Heart right ventricle (tissue), 16 donors: Measurements from ENCODE around the gene POLR3K. TPM values are rescaled to one million over a fixed set of nuclear protein-coding genes. Genes with fewer than 3 reads are reported as not detected.
"Not testable (repeated sequence)": the region's sequence is repeated elsewhere in the genome, so short reads cannot be mapped to it uniquely, and the experiment has no call there.

Experiments used
- ATAC-seq, 8 donors: fragments of 200-7000 bp; cut with Tn5 transposase; one replicate each; pipeline ENCODE4 v1.9.1; 2020; ENCODE audit warnings: mild to moderate bottlenecking in 8 of 8, moderate library complexity in 8 of 8, moderate number of reproducible peaks in 1 of 8
- DNase-seq, 2 donors: peaks; one replicate each; pipeline ENCODE4 v3.0.0-alpha.2; 2020
- H3K27ac ChIP-seq, 10 donors: fragments of 200-600 bp; sonication (generic) in 2 of 10; one replicate each; pipeline versions ENCODE4 v1.5.0 to v1.8.0; 2020 to 2022; ENCODE audit warnings: mild to moderate bottlenecking in 3 of 10
- H3K27me3 ChIP-seq, 7 donors: fragments of 200-600 bp; one replicate each; pipeline ENCODE4 v1.8.0; 2021 to 2022; ENCODE audit warnings: mild to moderate bottlenecking in 2 of 7
- H3K36me3 ChIP-seq, 9 donors: fragments of 200-600 bp; sonication (generic) in 1 of 9; one replicate each; pipeline versions ENCODE4 v1.5.0 to v1.8.0; 2020 to 2022; ENCODE audit warnings: mild to moderate bottlenecking in 2 of 9
- H3K4me1 ChIP-seq, 9 donors: fragments of 200-600 bp; sonication (generic) in 1 of 9; one replicate each; pipeline versions ENCODE4 v1.5.0 to v1.8.0; 2020 to 2022; ENCODE audit warnings: mild to moderate bottlenecking in 4 of 9
- H3K4me3 ChIP-seq, 10 donors: fragments of 200-600 bp; sonication (generic) in 2 of 10; one replicate each; pipeline versions ENCODE4 v1.5.0 to v1.8.0; 2020 to 2022; ENCODE audit warnings: mild to moderate bottlenecking in 7 of 10, moderate library complexity in 2 of 10
- H3K9me3 ChIP-seq, 11 donors: fragments of 200-600 bp in 10 of 11; sonication (generic) in 2 of 11; one replicate each; pipeline versions ENCODE4 v1.5.0 to v1.8.0; 2013 to 2022; ENCODE audit warnings: mild to moderate bottlenecking in 2 of 11, control low read depth in 1 of 11, moderate library complexity in 1 of 11
- CTCF ChIP-seq, 9 donors: fragments of 200-600 bp; sonication (generic) in 2 of 9; IDR thresholded peaks; one replicate each; pipeline versions ENCODE4 v1.5.0 to v1.8.0; 2021 to 2022; ENCODE audit warnings: antibody characterized with exemption in 9 of 9, mild to moderate bottlenecking in 5 of 9, moderate library complexity in 1 of 9
- WGBS, 2 donors: extraction: QIAGEN DNeasy Blood & Tissue Kit; methylation state at CpG; one replicate each; pipeline ENCODE4 v1.1.7; 2013; ENCODE audit warnings: inconsistent platforms in 1 of 2; 5-methylcytosine and 5-hydroxymethylcytosine counted together
- intact Hi-C, 10 donors: fragments of 100-400 bp; cut with DNase I; formaldehyde crosslinking; loops; one replicate each; pipeline versions ENCODE4 v1.11.1 to v1.14.2; 2022
- microRNA-seq, 2 donors: library from miRNA; unstranded; fragments of <30 nt; microRNA quantifications; one replicate each; pipeline ENCODE4 v1.2.0, GENCODE V29; 2021
- polyA plus RNA-seq, 2 donors: library from polyadenylated mRNA; stranded (reverse); fragments of 200-250 nt; gene quantifications; one replicate each; pipeline ENCODE4 v1.2.3, GENCODE V29; 2013
- total RNA-seq, 10 donors: library from RNA; stranded (reverse); fragmentation: NEBNext Ultra II Directional in 3 of 10; extraction: Animal tissue kit (Norgen Biotek cat#: 25700) in 3 of 10; gene quantifications; one replicate each; pipeline versions ENCODE4 v1.2.1 to v1.2.4, GENCODE V29; 2021 to 2023
- donor health status: Arrhythmogenic right ventricular cardiomyopathy.
- donor health status: ischemic (EF 13 %, LVEDD 7.1; RV severe dilation, severe dysfunction).
- donor health status: healthy with polysubstance abuse.
- donor health status: DM: no; HTN: yes; CAD: no.
- donor health status: DM: no; HTN: no; CAD: no.
- donor health status: ischemic (EF 25% LVEDD 6.9; RV normal size, moderate dysfunction).
- donor health status: ischemic (EF 25% LVEDD 5.7; RV mildly dilated, moderate dysfunction).
- donor health status: healthy.
- donor health status: DM: yes; HTN: yes; CAD: no.
- donor health status: Ischemic cardiomyopathy.
- donor health status: ischemic (EF 35%, LVEDD 5.7; RV mildly dilated, moderate dysfunction).
- donor health status: nonischemic (EF 11% LVEDD 7.7; RV severe dilation, severe dysfunction).
- donor health status: DM: yes; HTN: yes; CAD: no.
- donor health status: PGD.
- donor health status: ischemic (EF 29% LVEDD 5.4; RV normal size, mild dysfunction).
- donor health status: nonischemic (EF 23%, LVEDD 6.1; RV moderate dilation, normal function).

The POLR3K gene
- total and polyA plus RNA-seq, 12 donors = 6.7 to 19.2 (median 10.5) TPM

- peak; percentile 96 to 97 for DNase-seq
- peak in 2 of 8 donors; percentile 8 to 46 for ATAC-seq
- H3K4me3 ChIP-seq, H3K27me3 ChIP-seq, H3K36me3 ChIP-seq, H3K27ac ChIP-seq, H3K9me3 ChIP-seq, intact Hi-C loops, H3K4me1 ChIP-seq: not testable (repeated sequence)
- peak in 8 of 9 donors; percentile 32 to 51 (median 37) for TF ChIP-seq CTCF (IDR thresholded peaks at IDR 0.05)
- 52 to 56% methylated on average over 9 to 14 of the region's 27 CpGs for WGBS, 2 donors
These were observed 42.6 kb downstream of the POLR3K start for GRCh38 chr16:10772-11171.

- 52 to 70% methylated on average over 42 to 48 of the region's 48 CpGs for WGBS, 2 donors
- DNase-seq = peak in 1 of 2 donors; percentile 31
These were observed 43.3 kb downstream of the POLR3K start for GRCh38 chr16:9903-10665.

More at GRCh38 chr16:9903-10665, 43.3 kb downstream of the POLR3K start:
- Histone ChIP-seq H3K4me1 (no peaks in the 10 kb centered on the region), H3K27me3 (no peaks in the 10 kb centered on the region), H3K27ac (no peak overlapping the region), H3K4me3 (no peak overlapping the region), H3K9me3 (no peaks in the 10 kb centered on the region), H3K36me3 (no peaks in the 10 kb centered on the region)
- intact Hi-C loops = no loop called here
- peak; percentile 88 to 100 (median 95) for ATAC-seq
- no peak for TF ChIP-seq CTCF (IDR thresholded peaks at IDR 0.05)

Small RNAs within 50 kb of the gene (microRNA-seq; reads per million reads assigned to microRNA genes)
- 0 reads per million in 2 donors for gene MIR6859-4

Other genes starting within 250 kb of the POLR3K start
- gene SNRNP25, start 220 bp upstream of the POLR3K start, total RNA-seq = 10 to 100 TPM; 45.6 to 86.6 (median 56.6) TPM
- 100 to 1,000 TPM in 1 of 2 donors, 10 to 100 TPM in 1; 80.4 to 109 TPM for gene SNRNP25, start 220 bp upstream of the POLR3K start, polyA plus RNA-seq
- 10 to 100 TPM; 18.5 to 27.8 (median 24.3) TPM for gene RHBDF1, start 19.0 kb upstream of the POLR3K start, total RNA-seq
- gene RHBDF1, start 19.0 kb upstream of the POLR3K start, polyA plus RNA-seq = 10 to 100 TPM; 36.9 to 89.8 TPM
- 10 to 100 TPM; 32.2 to 44.7 (median 38.6) TPM for gene MPG, start 24.6 kb upstream of the POLR3K start, total RNA-seq
- 10 to 100 TPM; 68.2 to 88.5 TPM for gene MPG, start 24.6 kb upstream of the POLR3K start, polyA plus RNA-seq
- gene NPRL3, start 85.1 kb upstream of the POLR3K start, total RNA-seq = 10 to 100 TPM; 19.0 to 28.8 (median 22.3) TPM
- 10 to 100 TPM; 16.2 to 19.6 TPM for gene NPRL3, start 85.1 kb upstream of the POLR3K start, polyA plus RNA-seq
- not detected for gene HBZ, start 99.0 kb upstream of the POLR3K start, total RNA-seq
- gene HBZ, start 99.0 kb upstream of the POLR3K start, polyA plus RNA-seq = under 1 TPM in 1 of 2 donors, not detected in 1; 0.14 TPM
- gene HBM, start 112.4 kb upstream of the POLR3K start, total RNA-seq = under 1 TPM in 2 of 10 donors, not detected in 8; 0.56 to 0.61 TPM
- not detected for gene HBM, start 112.4 kb upstream of the POLR3K start, polyA plus RNA-seq
- gene HBA2, start 119.3 kb upstream of the POLR3K start, total RNA-seq = 1,000 to 10,000 TPM in 1 of 10 donors, 100 to 1,000 TPM in 5, 10 to 100 TPM in 4; 78.7 to 1,146 (median 107) TPM
- gene HBA2, start 119.3 kb upstream of the POLR3K start, polyA plus RNA-seq = 10 to 100 TPM in 1 of 2 donors, 1 to 10 TPM in 1; 2.9 to 84.6 TPM
- gene HBA1, start 123.1 kb upstream of the POLR3K start, total RNA-seq = 1,000 to 10,000 TPM in 1 of 10 donors, 100 to 1,000 TPM in 9; 114 to 1,150 (median 192) TPM
- 10 to 100 TPM in 1 of 2 donors, 1 to 10 TPM in 1; 2.1 to 27.1 TPM for gene HBA1, start 123.1 kb upstream of the POLR3K start, polyA plus RNA-seq
- not detected for gene HBQ1, start 126.9 kb upstream of the POLR3K start, total RNA-seq
- gene HBQ1, start 126.9 kb upstream of the POLR3K start, polyA plus RNA-seq = under 1 TPM in 1 of 2 donors, not detected in 1; 0.09 TPM
- 10 to 100 TPM; 14.4 to 29.7 (median 20.4) TPM for gene LUC7L, start 175.8 kb upstream of the POLR3K start, total RNA-seq
- gene LUC7L, start 175.8 kb upstream of the POLR3K start, polyA plus RNA-seq = 100 to 1,000 TPM in 1 of 2 donors, 10 to 100 TPM in 1; 21.3 to 139 TPM
- gene FAM234A, start 181.2 kb upstream of the POLR3K start, total RNA-seq = 100 to 1,000 TPM; 114 to 200 (median 161) TPM
- 10 to 100 TPM; 70.5 to 97.9 TPM for gene FAM234A, start 181.2 kb upstream of the POLR3K start, polyA plus RNA-seq
- 10 to 100 TPM in 6 of 10 donors, 1 to 10 TPM in 4; 7.5 to 18.2 (median 12.5) TPM for gene RGS11, start 222.3 kb upstream of the POLR3K start, total RNA-seq
- 10 to 100 TPM in 1 of 2 donors, 1 to 10 TPM in 1; 1.9 to 36.4 TPM for gene RGS11, start 222.3 kb upstream of the POLR3K start, polyA plus RNA-seq
- 10 to 100 TPM in 4 of 10 donors, 1 to 10 TPM in 6; 4.8 to 16.9 (median 9.1) TPM for gene ARHGDIG, start 227.0 kb upstream of the POLR3K start, total RNA-seq
- 10 to 100 TPM in 1 of 2 donors, under 1 TPM in 1; 0.17 to 10.7 TPM for gene ARHGDIG, start 227.0 kb upstream of the POLR3K start, polyA plus RNA-seq
- gene PDIA2, start 229.6 kb upstream of the POLR3K start, total RNA-seq = 10 to 100 TPM in 1 of 10 donors, 1 to 10 TPM in 8, under 1 TPM in 1; 0.55 to 14.0 (median 3.2) TPM
- gene PDIA2, start 229.6 kb upstream of the POLR3K start, polyA plus RNA-seq = 1 to 10 TPM in 1 of 2 donors, under 1 TPM in 1; 0.32 to 2.6 TPM